C4-2B (cell line): Measurements from ENCODE around the gene PDE8B.

Source experiments
- CTCF ChIP-seq: fragments of 450-650 bp; conservative IDR thresholded peaks from 2 replicates; pipeline ENCODE4 v1.5.1; 2017; ENCODE audit warnings: mild to moderate bottlenecking
- ZFX ChIP-seq: fragments of 450-650 bp; IDR thresholded peaks from 2 replicates; pipeline ENCODE4 v1.6.1; 2017

GRCh38 chr5:77402796-77403195 is 192.3 kb downstream of the PDE8B start:
- TF ChIP-seq CTCF (no peak), ZFX (no peak)
